ENCODE measurements around the gene CERS2. TPM values are rescaled to one million over a fixed set of nuclear protein-coding genes. Genes with fewer than 3 reads are reported as not detected.
A peak's percentile ranks its signal among the peaks of the same experiment; 100 is the strongest.

Gene CERS2
- total and polyA plus RNA-seq, 4 donors: 155 to 308 (median 216) TPM

GRCh38 chr1:151007853-151008243 lies 33.2 kb upstream of the CERS2 start:
- 15 to 20% methylated on average over 4 of the region's 4 CpGs for WGBS, 2 donors
- H3K4me3 ChIP-seq: no peak overlapping the region
- DNase-seq: no peak
- H3K27ac ChIP-seq (ENCODE audit: low read depth in 1 of 2, low read length in 1 of 2): peak overlapping the region; percentile 90 to 92
- no peak for TF ChIP-seq CTCF (IDR thresholded peaks at IDR 0.05; ENCODE audit: control extremely low read depth, extremely low read depth)
- ATAC-seq (ENCODE audit: insufficient read depth, low FRiP score): no peak
- peaks cover 6 to 53% (median 23%) of the 10 kb centered on the region in 5 donors for H3K4me1 ChIP-seq (ENCODE audit: control insufficient read depth in 5 of 5, insufficient read depth in 5 of 5, low read length in 5 of 5)
- no peaks in the 10 kb centered on the region for H3K9me3 ChIP-seq (ENCODE audit: control insufficient read depth in 4 of 4, insufficient read depth in 3 of 4, low read length in 3 of 4)
- H3K27me3 ChIP-seq (ENCODE audit: control insufficient read depth in 3 of 3, insufficient read depth in 3 of 3, low read length in 2 of 3): no peaks in the 10 kb centered on the region
- peak overlapping the region; percentile 88 for H3K9ac ChIP-seq (ENCODE audit: insufficient read depth in 1 of 2, low read length in 2 of 2)
- H3K36me3 ChIP-seq (ENCODE audit: control insufficient read depth in 4 of 4, insufficient read depth in 4 of 4, low read length in 4 of 4): no peaks in the 10 kb centered on the region

- peak; percentile 57 for ATAC-seq (ENCODE audit: insufficient read depth, low FRiP score)
- peak within 1 kb of the TSS; percentile 53 for H3K4me3 ChIP-seq
- H3K9me3 ChIP-seq (ENCODE audit: control insufficient read depth in 4 of 4, insufficient read depth in 3 of 4, low read length in 3 of 4): no peaks in the 10 kb centered on the region
- peak within 1 kb of the TSS; percentile 90 for H3K9ac ChIP-seq (ENCODE audit: insufficient read depth in 1 of 2, low read length in 2 of 2)
- DNase-seq: peak; percentile 84 to 95 (median 92)
- peaks cover 0 to 11% (median 2%) of the 10 kb centered on the region in 4 donors for H3K36me3 ChIP-seq (ENCODE audit: control insufficient read depth in 4 of 4, insufficient read depth in 4 of 4, low read length in 4 of 4)
- WGBS, 2 donors: 2% methylated on average over 18 of the region's 18 CpGs
- no peaks in the 10 kb centered on the region for H3K27me3 ChIP-seq (ENCODE audit: control insufficient read depth in 3 of 3, insufficient read depth in 3 of 3, low read length in 2 of 3)
- peak within 1 kb of the TSS; percentile 92 for H3K27ac ChIP-seq (ENCODE audit: low read depth in 1 of 2, low read length in 1 of 2)
- peak; percentile 33 for TF ChIP-seq CTCF (IDR thresholded peaks at IDR 0.05; ENCODE audit: control extremely low read depth, extremely low read depth)
- peaks cover 9 to 54% (median 18%) of the 10 kb centered on the region in 5 donors for H3K4me1 ChIP-seq (ENCODE audit: control insufficient read depth in 5 of 5, insufficient read depth in 5 of 5, low read length in 5 of 5)
Observed at GRCh38 chr1:151006327-151007052, 31.9 kb upstream of the CERS2 start, which contains the start of gene MINDY1. Gene MINDY1, minus strand, starts transcription at chr1:151006902. Its CDS starts 4,285 bp downstream, at chr1:151002617.

GRCh38 chr1:151005729-151006319 lies 31.2 kb upstream of the CERS2 start:
- DNase-seq (peak in 1 of 3 donors; percentile 36), ATAC-seq (ENCODE audit: insufficient read depth, low FRiP score) (no peak)
- Histone ChIP-seq H3K4me3 (peak overlapping the region; percentile 53), H3K9ac (ENCODE audit: insufficient read depth in 1 of 2, low read length in 2 of 2) (peak overlapping the region; percentile 90), H3K27me3 (ENCODE audit: control insufficient read depth in 3 of 3, insufficient read depth in 3 of 3, low read length in 2 of 3) (no peaks in the 10 kb centered on the region), H3K4me1 (ENCODE audit: control insufficient read depth in 5 of 5, insufficient read depth in 5 of 5, low read length in 5 of 5) (peaks cover 9 to 49% (median 18%) of the 10 kb centered on the region in 5 donors), H3K27ac (ENCODE audit: low read depth in 1 of 2, low read length in 1 of 2) (peak overlapping the region; percentile 92), H3K9me3 (ENCODE audit: control insufficient read depth in 4 of 4, insufficient read depth in 3 of 4, low read length in 3 of 4) (no peaks in the 10 kb centered on the region), H3K36me3 (ENCODE audit: control insufficient read depth in 4 of 4, insufficient read depth in 4 of 4, low read length in 4 of 4) (peaks cover 2 to 14% (median 4%) of the 10 kb centered on the region in 4 donors)
- WGBS, 2 donors: 12 to 40% methylated on average over 4 of the region's 4 CpGs
- no peak for TF ChIP-seq CTCF (IDR thresholded peaks at IDR 0.05; ENCODE audit: control extremely low read depth, extremely low read depth)
